ENCODE data around the gene STK32C.

STK32C gene

GRCh38 chr10:132212816-132213215 lies 94.9 kb downstream of the STK32C start:
- DNase-seq (ENCODE audit: low read depth in 2 of 2), result no peak

- DNase-seq (ENCODE audit: low read depth in 2 of 2), result no peak
These were observed 96.5 kb downstream of the STK32C start for GRCh38 chr10:132211246-132211645.

GRCh38 chr10:132210766-132211165 lies 97.0 kb downstream of the STK32C start:
- DNase-seq (ENCODE audit: low read depth in 2 of 2), result no peak

GRCh38 chr10:132209978-132210530 lies 97.7 kb downstream of the STK32C start:
- no peak for DNase-seq (ENCODE audit: low read depth in 2 of 2)

GRCh38 chr10:132209130-132209529 lies 98.6 kb downstream of the STK32C start:
- no peak for DNase-seq (ENCODE audit: low read depth in 2 of 2)

- no peak for DNase-seq (ENCODE audit: low read depth in 2 of 2)
These were observed 99.2 kb downstream of the STK32C start for GRCh38 chr10:132208462-132209050.

GRCh38 chr10:132207536-132208461 lies 100.0 kb downstream of the STK32C start:
- DNase-seq (ENCODE audit: low read depth in 2 of 2), result no peak

- no peak for DNase-seq (ENCODE audit: low read depth in 2 of 2)
These were observed 100.8 kb downstream of the STK32C start for GRCh38 chr10:132206806-132207535.

GRCh38 chr10:132206377-132206745 lies 101.4 kb downstream of the STK32C start:
- DNase-seq (ENCODE audit: low read depth in 2 of 2), result no peak

GRCh38 chr10:132205650-132206376 lies 101.9 kb downstream of the STK32C start:
- no peak for DNase-seq (ENCODE audit: low read depth in 2 of 2)

- DNase-seq (ENCODE audit: low read depth in 2 of 2), result no peak
These were observed 102.8 kb downstream of the STK32C start for GRCh38 chr10:132204781-132205473.

- no peak for DNase-seq (ENCODE audit: low read depth in 2 of 2)
These were observed 103.5 kb downstream of the STK32C start for GRCh38 chr10:132204078-132204780.

- DNase-seq (ENCODE audit: low read depth in 2 of 2), result no peak
These were observed 104.3 kb downstream of the STK32C start for GRCh38 chr10:132203256-132204077.

- DNase-seq (ENCODE audit: low read depth in 2 of 2), result no peak
These were observed 105.4 kb downstream of the STK32C start for GRCh38 chr10:132202070-132202970.

GRCh38 chr10:132201111-132201969 lies 106.4 kb downstream of the STK32C start:
- no peak for DNase-seq (ENCODE audit: low read depth in 2 of 2)

- no peak for DNase-seq (ENCODE audit: low read depth in 2 of 2)
These were observed 107.2 kb downstream of the STK32C start for GRCh38 chr10:132200344-132201110.

All from stimulated activated CD8-positive, alpha-beta memory T cell treated with anti-CD3 and anti-CD28 coated beads, Interleukin-15, amount 100 ng/mL, for 48 hours (primary cell).